PC-3 (cell line): Measurements from ENCODE around the gene DEFB126. TPM values are rescaled to one million over a fixed set of nuclear protein-coding genes. Genes with fewer than 3 reads are reported as not detected.

Source experiments
- ATAC-seq: fragments of 200-7000 bp; cut with Tn5 transposase; 2 replicates; pipeline ENCODE4 v1.9.1; 2020; ENCODE audit warnings: mild to moderate bottlenecking, moderate library complexity
- BruUV-seq: library from RNA; stranded (reverse); fragments of 400-500 nt; replicated peaks from 2 replicates; lab custom pipeline; 2021; lab: Mats Ljungman, UMichigan
- CTCF ChIA-PET: fragments of 300-600 bp; sonication (Branson Sonifier 250); formaldehyde crosslinking; loops from one replicate; lab custom pipeline; 2022; ENCODE audit warnings: antibody characterized with exemption; lab: Charles Lee
- POLR2A ChIA-PET: fragments of 300-600 bp; sonication (Branson Sonifier 250); formaldehyde crosslinking; loops from one replicate; lab custom pipeline; 2022; ENCODE audit warnings: antibody characterized with exemption; ENCODE audit not compliant: unreplicated experiment; lab: Charles Lee
- DNase-seq: peaks from one replicate; pipeline ENCODE4 v3.0.0-alpha.2; 2015
- H2AFZ ChIP-seq: fragments of 300-600 bp; sonication (generic); 2 replicates; pipeline ENCODE4 v1.6.0; 2016; ENCODE audit warnings: antibody characterized with exemption, low read length
- H3F3A ChIP-seq: fragments of 300-600 bp; sonication (generic); one replicate; pipeline ENCODE4 v1.6.0; 2017; ENCODE audit warnings: antibody characterized with exemption, low read length, control low read depth, mild to moderate bottlenecking; ENCODE audit not compliant: unreplicated experiment
- H3K27ac ChIP-seq: fragments of 300-600 bp; sonication (generic); 2 replicates; pipeline ENCODE4 v1.5.1; 2016; ENCODE audit warnings: mild to moderate bottlenecking, low read length
- H3K27me3 ChIP-seq: fragments of 300-600 bp; sonication (generic); 2 replicates; pipeline ENCODE4 v1.6.1; 2016; ENCODE audit warnings: low read length, mixed read lengths
- H3K36me3 ChIP-seq: fragments of 300-600 bp; sonication (generic); 2 replicates; pipeline ENCODE4 v1.6.1; 2016; ENCODE audit warnings: low read depth, mixed run types, low read length, mixed read lengths
- H3K4me1 ChIP-seq: fragments of 300-600 bp; sonication (generic); 2 replicates; pipeline ENCODE4 v1.5.1; 2016; ENCODE audit warnings: low read length; ENCODE audit not compliant: insufficient read depth
- H3K4me2 ChIP-seq: fragments of 300-600 bp; sonication (generic); 2 replicates; pipeline ENCODE4 v1.6.0; 2016; ENCODE audit warnings: low read length
- H3K4me3 ChIP-seq: fragments of 300-600 bp; sonication (generic); 2 replicates; pipeline ENCODE4 v1.5.1; 2016; ENCODE audit warnings: mild to moderate bottlenecking, low read length, mixed read lengths
- H3K79me2 ChIP-seq: fragments of 300-600 bp; sonication (generic); 2 replicates; pipeline ENCODE4 v1.6.1; 2017; ENCODE audit warnings: low read length, mixed read lengths
- H3K9ac ChIP-seq: fragments of 300-600 bp; sonication (generic); 2 replicates; pipeline ENCODE4 v1.6.0; 2016; ENCODE audit warnings: mild to moderate bottlenecking, low read length
- H3K9me2 ChIP-seq: fragments of 300-600 bp; sonication (generic); replicated peaks from 2 replicates; pipeline ENCODE4 v1.6.1; 2016; ENCODE audit warnings: mixed run types, low read length, mixed read lengths
- H3K9me3 ChIP-seq: fragments of 300-600 bp; sonication (generic); 2 replicates; pipeline ENCODE4 v1.6.1; 2016; ENCODE audit warnings: low read length, mixed read lengths
- H4K20me1 ChIP-seq: fragments of 300-600 bp; sonication (generic); 2 replicates; pipeline ENCODE4 v1.6.1; 2016; ENCODE audit warnings: low read length, mixed read lengths
- CTCF ChIP-seq: fragments of 300-600 bp; sonication (generic); conservative IDR thresholded peaks from 2 replicates; pipeline ENCODE4 v1.5.1; 2017; ENCODE audit warnings: antibody characterized with exemption, low read depth, mild to moderate bottlenecking, low read length
- EZH2 ChIP-seq: fragments of 300-600 bp; sonication (generic); IDR thresholded peaks from one replicate; pipeline ENCODE4 v1.6.1; 2017; ENCODE audit warnings: antibody characterized with exemption, mild to moderate bottlenecking, low read length; ENCODE audit not compliant: unreplicated experiment
- EZH2phosphoT487 ChIP-seq: fragments of 300-600 bp; sonication (generic); IDR thresholded peaks from 2 replicates; pipeline ENCODE4 v1.6.1; 2018; ENCODE audit warnings: mild to moderate bottlenecking, antibody characterized with exemption, low read length, borderline replicate concordance
- intact Hi-C: fragments of 100-400 bp; cut with micrococcal nuclease; formaldehyde crosslinking; loops from 2 replicates; pipeline ENCODE4 v1.9.0; 2023
- total RNA-seq: library from RNA; depleted of rRNA; stranded (reverse); fragments of >200 nt; gene quantifications from 2 replicates; pipeline ENCODE4 v1.2.3, GENCODE V29; 2014

DEFB126 gene
- total RNA-seq, 1 experiment from 2014 or later, result not detected

GRCh38 chr20:145877-146276 lies 3.5 kb downstream of the DEFB126 start:
- no peaks in the 10 kb centered on the region for H4K20me1 ChIP-seq
- DNase-seq, result no peak
- no TSS peak for BruUV-seq
- no peak overlapping the region for H3K27ac ChIP-seq
- no peaks in the 10 kb centered on the region for H3K9me2 ChIP-seq
- no peaks in the 10 kb centered on the region for H3K79me2 ChIP-seq
- no peaks in the 10 kb centered on the region for H3K36me3 ChIP-seq
- H3K9ac ChIP-seq, result no peak overlapping the region
- CTCF ChIA-PET, result no interaction called here
- H3K4me2 ChIP-seq, result no peak overlapping the region
- no peak for ATAC-seq
- no peaks in the 10 kb centered on the region for H3F3A ChIP-seq
- no peak overlapping the region for H3K4me3 ChIP-seq
- H2AFZ ChIP-seq, result no peak overlapping the region
- H3K27me3 ChIP-seq, result peaks cover 89% of the 10 kb centered on the region
- POLR2A ChIA-PET, result no interaction called here
- TF ChIP-seq EZH2phosphoT487 (no peak), EZH2 (no peak), CTCF (no peak)
- no peaks in the 10 kb centered on the region for H3K9me3 ChIP-seq
- intact Hi-C loops, result no loop called here
- H3K4me1 ChIP-seq, result no peaks in the 10 kb centered on the region

- peaks cover 61% of the 10 kb centered on the region for H3K27me3 ChIP-seq
- intact Hi-C loops, result no loop called here
- H3F3A ChIP-seq, result no peaks in the 10 kb centered on the region
- no peak overlapping the region for H3K4me2 ChIP-seq
- no peaks in the 10 kb centered on the region for H3K36me3 ChIP-seq
- no peaks in the 10 kb centered on the region for H3K9me2 ChIP-seq
- no TSS peak for BruUV-seq
- ChIA-PET POLR2A (no interaction called here), CTCF (no interaction called here)
- no peak overlapping the region for H2AFZ ChIP-seq
- no peak overlapping the region for H3K27ac ChIP-seq
- no peak overlapping the region for H3K4me3 ChIP-seq
- no peaks in the 10 kb centered on the region for H3K79me2 ChIP-seq
- no peaks in the 10 kb centered on the region for H3K9me3 ChIP-seq
- no peak for DNase-seq
- ATAC-seq, result no peak
- no peaks in the 10 kb centered on the region for H3K4me1 ChIP-seq
- H3K9ac ChIP-seq, result no peak overlapping the region
- no peaks in the 10 kb centered on the region for H4K20me1 ChIP-seq
- no peak for TF ChIP-seq CTCF
- TF ChIP-seq EZH2, result no peak
- TF ChIP-seq EZH2phosphoT487, result no peak
Measured at GRCh38 chr20:152131-152530, 9.7 kb downstream of the DEFB126 start.

- H3K79me2 ChIP-seq, result no peaks in the 10 kb centered on the region
- DNase-seq (no peak), ATAC-seq (no peak)
- H3K27ac ChIP-seq, result no peak within 1 kb of the TSS
- no peak within 1 kb of the TSS for H3K9ac ChIP-seq
- H4K20me1 ChIP-seq, result no peaks in the 10 kb centered on the region
- H3F3A ChIP-seq, result no peaks in the 10 kb centered on the region
- H3K4me2 ChIP-seq, result no peak within 1 kb of the TSS
- H3K4me1 ChIP-seq, result no peaks in the 10 kb centered on the region
- no peak within 1 kb of the TSS for H2AFZ ChIP-seq
- TF ChIP-seq EZH2phosphoT487, result no peak
- no peak for TF ChIP-seq EZH2
- TF ChIP-seq CTCF, result no peak
- ChIA-PET POLR2A (no interaction called here), CTCF (no interaction called here)
- BruUV-seq, result no TSS peak
- no peak within 1 kb of the TSS for H3K4me3 ChIP-seq
- no peaks in the 10 kb centered on the region for H3K36me3 ChIP-seq
- no peaks in the 10 kb centered on the region for H3K9me3 ChIP-seq
- peaks cover 44% of the 10 kb centered on the region for H3K27me3 ChIP-seq
- no peaks in the 10 kb centered on the region for H3K9me2 ChIP-seq
- intact Hi-C loops, result no loop called here
Measured at GRCh38 chr20:157154-157553, 14.8 kb downstream of the DEFB126 start, which contains the start of gene DEFB127. DEFB127 (plus strand) TSS chr20:157454; CDS start chr20:157545, 91 bp downstream.
